ENCODE data around the gene PRKCH. TPM values are rescaled to one million over a fixed set of nuclear protein-coding genes. Genes with fewer than 3 reads are reported as not detected.
A peak's percentile ranks its signal among the peaks of the same experiment; 100 is the strongest.

Gene PRKCH
- total and polyA plus RNA-seq, 4 experiments from 2014 or later: 246 to 284 (median 249) TPM

- intact Hi-C loops (cut with micrococcal nuclease): loop anchor here (2.0 kb wide), 2 partner anchors 41 to 101 kb away; no protein-coding TSS in a partner anchor
- peaks cover 97% of the 10 kb centered on the region for H3K4me1 ChIP-seq (ENCODE audit: insufficient read depth, low read length)
These were observed 22.1 kb downstream of the PRKCH start for GRCh38 chr14:61343471-61343870.

GRCh38 chr14:61343991-61344405, 22.6 kb downstream of the PRKCH start:
- Mint-ChIP-seq H3K27me3 (no peaks in the 10 kb centered on the region), H3K9me3 (peaks cover 0 to 1% (median 0%) of the 10 kb centered on the region in 8 donors), H3K27ac (peak overlapping the region; percentile 93 to 98 (median 96)), H3K4me3 (peak overlapping the region; percentile 74 to 88 (median 87)), H3K36me3 (peaks cover 12 to 40% of the 10 kb centered on the region in 2 donors), H3K4me1 (peaks cover 82 to 95% (median 89%) of the 10 kb centered on the region in 4 donors)
- ChIA-PET CTCF (ENCODE audit: partially characterized antibody) (interaction anchor here (0.8 to 8.2 kb wide), 11 partner anchors 11 to 104 kb away, joined by 3 to 52 read pairs (median 3); partner anchors contain the start of gene PRKCH), POLR2A (ENCODE audit: partially characterized antibody) (interaction anchor here (0.6 to 19.4 kb wide), 18 partner anchors 9 to 373 kb away, joined by 3 to 578 read pairs (median 4); partner anchors contain the start of gene PRKCH)
- Histone ChIP-seq H3K27me3 (ENCODE audit: insufficient read depth, low read length) (no peaks in the 10 kb centered on the region), H3K9me3 (ENCODE audit: control insufficient read depth in 1 of 2, low read length in 2 of 2) (no peaks in the 10 kb centered on the region), H3K4me3 (ENCODE audit: low read length in 2 of 2) (peak overlapping the region; percentile 42 to 62), H3K36me3 (ENCODE audit: insufficient read depth, low read length) (no peaks in the 10 kb centered on the region), H3K4me1 (ENCODE audit: insufficient read depth, low read length) (peaks cover 97% of the 10 kb centered on the region), H3K27ac (ENCODE audit: low read depth, low read length) (peak overlapping the region; percentile 78)
- peak in 3 of 5 donors; percentile 53 to 73 (median 56) for DNase-seq
- intact Hi-C loops (cut with micrococcal nuclease): loop anchor here (1.0 to 2.0 kb wide), 3 partner anchors 41 to 101 kb away; no protein-coding TSS in a partner anchor

More at GRCh38 chr14:61343471-61343870, 22.1 kb downstream of the PRKCH start:
- Histone ChIP-seq H3K36me3 (ENCODE audit: insufficient read depth, low read length) (no peaks in the 10 kb centered on the region), H3K9me3 (ENCODE audit: control insufficient read depth in 1 of 2, low read length in 2 of 2) (no peaks in the 10 kb centered on the region), H3K4me3 (ENCODE audit: low read length in 2 of 2) (peak overlapping the region; percentile 42 to 62), H3K27me3 (ENCODE audit: insufficient read depth, low read length) (no peaks in the 10 kb centered on the region), H3K27ac (ENCODE audit: low read depth, low read length) (peak overlapping the region; percentile 78)
- peak overlapping the region; percentile 93 to 98 (median 98) for H3K27ac Mint-ChIP-seq
- POLR2A ChIA-PET (ENCODE audit: partially characterized antibody): interaction anchor here (0.7 to 19.4 kb wide), 17 partner anchors 9 to 373 kb away, joined by 3 to 578 read pairs (median 4); partner anchors contain the start of gene PRKCH
- H3K9me3 Mint-ChIP-seq: peaks cover 0 to 1% (median 0%) of the 10 kb centered on the region in 8 donors
- H3K4me3 Mint-ChIP-seq: peak overlapping the region; percentile 74 to 92 (median 84)
- DNase-seq: no peak
- no peaks in the 10 kb centered on the region for H3K27me3 Mint-ChIP-seq
- H3K36me3 Mint-ChIP-seq: peaks cover 14 to 39% of the 10 kb centered on the region in 2 donors
- H3K4me1 Mint-ChIP-seq: peaks cover 82 to 95% (median 88%) of the 10 kb centered on the region in 4 donors
- CTCF ChIA-PET (ENCODE audit: partially characterized antibody): interaction anchor here (0.8 to 8.2 kb wide), 11 partner anchors 11 to 89 kb away, joined by 3 to 52 read pairs (median 4); partner anchors contain the start of gene PRKCH

- peak overlapping the region; percentile 74 to 88 (median 87) for H3K4me3 Mint-ChIP-seq
- H3K27me3 Mint-ChIP-seq: no peaks in the 10 kb centered on the region
- H3K27me3 ChIP-seq (ENCODE audit: insufficient read depth, low read length): no peaks in the 10 kb centered on the region
- POLR2A ChIA-PET (ENCODE audit: partially characterized antibody): interaction anchor here (0.6 to 19.4 kb wide), 16 partner anchors 8 to 106 kb away, joined by 3 to 578 read pairs (median 4); partner anchors contain the start of gene PRKCH
- H3K4me3 ChIP-seq (ENCODE audit: low read length in 2 of 2): peak overlapping the region; percentile 42 to 62
- intact Hi-C loops (cut with micrococcal nuclease): loop anchor here (1.0 kb wide), 2 partner anchors 11 to 44 kb away; no protein-coding TSS in a partner anchor
- peak overlapping the region; percentile 93 to 98 (median 96) for H3K27ac Mint-ChIP-seq
- no peaks in the 10 kb centered on the region for H3K9me3 ChIP-seq (ENCODE audit: control insufficient read depth in 1 of 2, low read length in 2 of 2)
- DNase-seq: peak in 1 of 5 donors; percentile 57
- H3K36me3 ChIP-seq (ENCODE audit: insufficient read depth, low read length): no peaks in the 10 kb centered on the region
- peaks cover 10 to 40% of the 10 kb centered on the region in 2 donors for H3K36me3 Mint-ChIP-seq
- H3K9me3 Mint-ChIP-seq: peaks cover 0 to 1% (median 0%) of the 10 kb centered on the region in 8 donors
- peaks cover 84 to 99% (median 91%) of the 10 kb centered on the region in 4 donors for H3K4me1 Mint-ChIP-seq
- H3K4me1 ChIP-seq (ENCODE audit: insufficient read depth, low read length): peaks cover 99% of the 10 kb centered on the region
- peak overlapping the region; percentile 78 for H3K27ac ChIP-seq (ENCODE audit: low read depth, low read length)
- CTCF ChIA-PET (ENCODE audit: partially characterized antibody): interaction anchor here (0.9 to 8.2 kb wide), 12 partner anchors 12 to 103 kb away, joined by 3 to 52 read pairs (median 4); partner anchors contain the start of gene PRKCH
These were observed 23.2 kb downstream of the PRKCH start for GRCh38 chr14:61344437-61345150.

GRCh38 chr14:61345151-61345482, 23.7 kb downstream of the PRKCH start:
- no peaks in the 10 kb centered on the region for H3K27me3 ChIP-seq (ENCODE audit: insufficient read depth, low read length)
- H3K36me3 Mint-ChIP-seq: peaks cover 7 to 38% of the 10 kb centered on the region in 2 donors
- peaks cover 0 to 1% (median 0%) of the 10 kb centered on the region in 8 donors for H3K9me3 Mint-ChIP-seq
- H3K4me3 Mint-ChIP-seq: peak overlapping the region; percentile 74 to 88 (median 87)
- ChIA-PET CTCF (ENCODE audit: partially characterized antibody) (interaction anchor here (1.1 to 8.2 kb wide), 6 partner anchors 12 to 158 kb away, joined by 3 to 52 read pairs (median 4); no protein-coding TSS in a partner anchor), POLR2A (ENCODE audit: partially characterized antibody) (interaction anchor here (1.4 to 19.4 kb wide), 6 partner anchors 10 to 106 kb away, joined by 5 to 578 read pairs (median 72); partner anchors contain the start of gene PRKCH)
- intact Hi-C loops (cut with micrococcal nuclease): loop anchor here (1.0 kb wide), 1 partner anchor 10 kb away; no protein-coding TSS in a partner anchor
- H3K9me3 ChIP-seq (ENCODE audit: control insufficient read depth in 1 of 2, low read length in 2 of 2): no peaks in the 10 kb centered on the region
- peaks cover 99% of the 10 kb centered on the region for H3K4me1 ChIP-seq (ENCODE audit: insufficient read depth, low read length)
- peak overlapping the region in 1 of 2 donors; percentile 42 for H3K4me3 ChIP-seq (ENCODE audit: low read length in 2 of 2)
- H3K27ac ChIP-seq (ENCODE audit: low read depth, low read length): peak overlapping the region; percentile 78
- peaks cover 85 to 100% (median 91%) of the 10 kb centered on the region in 4 donors for H3K4me1 Mint-ChIP-seq
- H3K27ac Mint-ChIP-seq: peak overlapping the region; percentile 93 to 98 (median 96)
- no peaks in the 10 kb centered on the region for H3K27me3 Mint-ChIP-seq
- no peak for DNase-seq
- no peaks in the 10 kb centered on the region for H3K36me3 ChIP-seq (ENCODE audit: insufficient read depth, low read length)

- H3K27ac ChIP-seq (ENCODE audit: low read depth, low read length): peak overlapping the region; percentile 78
- peaks cover 100% of the 10 kb centered on the region for H3K4me1 ChIP-seq (ENCODE audit: insufficient read depth, low read length)
- H3K9me3 ChIP-seq (ENCODE audit: control insufficient read depth in 1 of 2, low read length in 2 of 2): no peaks in the 10 kb centered on the region
- Mint-ChIP-seq H3K36me3 (peaks cover under 1 to 32% of the 10 kb centered on the region in 2 donors), H3K27ac (peak overlapping the region; percentile 93 to 98 (median 96)), H3K9me3 (peaks cover 0 to 1% (median 0%) of the 10 kb centered on the region in 8 donors), H3K27me3 (no peaks in the 10 kb centered on the region), H3K4me3 (peak overlapping the region; percentile 76 to 88 (median 83)), H3K4me1 (peaks cover 85 to 100% (median 91%) of the 10 kb centered on the region in 4 donors)
- H3K27me3 ChIP-seq (ENCODE audit: insufficient read depth, low read length): no peaks in the 10 kb centered on the region
- peak overlapping the region in 1 of 2 donors; percentile 36 for H3K4me3 ChIP-seq (ENCODE audit: low read length in 2 of 2)
- ChIA-PET POLR2A (ENCODE audit: partially characterized antibody) (interaction anchor here (0.9 to 19.4 kb wide), 6 partner anchors 12 to 42 kb away, joined by 3 to 578 read pairs (median 56); partner anchors contain the start of gene PRKCH), CTCF (ENCODE audit: partially characterized antibody) (interaction anchor here (1.1 to 8.2 kb wide), 7 partner anchors 13 to 157 kb away, joined by 3 to 52 read pairs (median 3); partner anchors contain the start of gene PRKCH)
- no peaks in the 10 kb centered on the region for H3K36me3 ChIP-seq (ENCODE audit: insufficient read depth, low read length)
- intact Hi-C loops (cut with micrococcal nuclease): no loop called here
- no peak for DNase-seq
These were observed 24.8 kb downstream of the PRKCH start for GRCh38 chr14:61346221-61346620.

- no peak for DNase-seq
- Histone ChIP-seq H3K27me3 (ENCODE audit: insufficient read depth, low read length) (no peaks in the 10 kb centered on the region), H3K4me3 (ENCODE audit: low read length in 2 of 2) (peak overlapping the region; percentile 18 to 36), H3K4me1 (ENCODE audit: insufficient read depth, low read length) (peaks cover 100% of the 10 kb centered on the region), H3K27ac (ENCODE audit: low read depth, low read length) (peak overlapping the region; percentile 78), H3K36me3 (ENCODE audit: insufficient read depth, low read length) (no peaks in the 10 kb centered on the region), H3K9me3 (ENCODE audit: control insufficient read depth in 1 of 2, low read length in 2 of 2) (no peaks in the 10 kb centered on the region)
- POLR2A ChIA-PET (ENCODE audit: partially characterized antibody): interaction anchor here (0.9 to 19.4 kb wide), 8 partner anchors 12 to 49 kb away, joined by 3 to 578 read pairs (median 6); partner anchors contain the start of gene PRKCH
- Mint-ChIP-seq H3K4me1 (peaks cover 84 to 100% (median 91%) of the 10 kb centered on the region in 4 donors), H3K9me3 (no peaks in the 10 kb centered on the region), H3K27me3 (no peaks in the 10 kb centered on the region), H3K36me3 (peaks cover 0 to 31% of the 10 kb centered on the region in 2 donors), H3K4me3 (peak overlapping the region; percentile 76 to 88 (median 86)), H3K27ac (peak overlapping the region; percentile 93 to 98 (median 96))
- CTCF ChIA-PET (ENCODE audit: partially characterized antibody): interaction anchor here (1.0 to 8.2 kb wide), 8 partner anchors 12 to 156 kb away, joined by 3 to 52 read pairs (median 3); partner anchors contain the start of gene PRKCH
- intact Hi-C loops (cut with micrococcal nuclease): no loop called here
These were observed 25.4 kb downstream of the PRKCH start for GRCh38 chr14:61346793-61347192.

All from CD4-positive, alpha-beta memory T cell (primary cell).